Endothelial cell of umbilical vein (primary cell): Measurements from ENCODE around the gene EDAR. TPM values are rescaled to one million over a fixed set of nuclear protein-coding genes. Genes with fewer than 3 reads are reported as not detected.

ENCODE experiments used
- BruUV-seq: library from RNA; stranded (reverse); fragments of 400-500 nt; replicated peaks from 2 replicates; lab custom pipeline; 2021; lab: Mats Ljungman, UMichigan
- CTCF ChIA-PET: fragments of 300-600, 350-600 bp; sonication (Branson Sonifier 250); formaldehyde crosslinking; loops from one replicate; lab custom pipeline; 2021; ENCODE audit warnings: antibody characterized with exemption, inconsistent platforms; lab: Charles Lee
- POLR2A ChIA-PET: fragments of 300-600, 350-600 bp; sonication (Branson Sonifier 250); formaldehyde crosslinking; loops from one replicate; lab custom pipeline; 2021; ENCODE audit warnings: antibody characterized with exemption, inconsistent platforms; lab: Charles Lee
- DNase-seq: peaks from one replicate; pipeline ENCODE4 v3.0.0-alpha.2; 2011; ENCODE audit warnings: low read depth, low spot score
- FAIRE-seq: peaks from 2 replicates; lab custom pipeline; 2011; peaks lifted over from hg19 to GRCh38; lab: Jason Lieb, UNC
- H2AFZ ChIP-seq: 2 replicates; pipeline ENCODE4 v1.6.0; 2012; ENCODE audit warnings: low read depth, low read length, control low read depth, inconsistent platforms
- H3K27ac ChIP-seq: 2 replicates; pipeline ENCODE4 v1.5.1; 2011; ENCODE audit warnings: low read depth, mild to moderate bottlenecking, control low read depth, low read length, moderate library complexity; ENCODE audit not compliant: insufficient read depth
- H3K27me3 ChIP-seq, 2 experiments: 2 replicates each; pipeline versions ENCODE4 v1.6.0 to v1.6.1; 2011; ENCODE audit warnings: low read length in 2 of 2, mixed read lengths in 1 of 2; ENCODE audit not compliant: control insufficient read depth in 2 of 2, insufficient read depth in 2 of 2
- H3K36me3 ChIP-seq, 2 experiments: 2 replicates in 1 of 2; 3 replicates in 1 of 2; pipeline ENCODE4 v1.5.1; 2011; ENCODE audit warnings: low read length in 2 of 2, mild to moderate bottlenecking in 1 of 2, moderate library complexity in 1 of 2; ENCODE audit not compliant: control insufficient read depth in 2 of 2, insufficient read depth in 2 of 2; ENCODE audit errors: extremely low read depth in 1 of 2
- H3K4me1 ChIP-seq: 3 replicates; pipeline ENCODE4 v1.5.1; 2011; ENCODE audit warnings: mild to moderate bottlenecking, low read length; ENCODE audit not compliant: control insufficient read depth, insufficient read depth; ENCODE audit errors: extremely low read depth
- H3K4me2 ChIP-seq: 2 replicates; pipeline ENCODE4 v1.6.1; 2011; ENCODE audit warnings: low read length, control low read depth, mixed read lengths; ENCODE audit not compliant: insufficient read depth
- H3K4me3 ChIP-seq, 3 experiments: fragments of 200-600 bp in 1 of 3; sonication (generic), shearing (Covaris generic) in 1 of 3; replicated peaks in 1 of 3; 2 replicates each; pipeline ENCODE4 v1.5.1; 2011 to 2016; ENCODE audit warnings: control low read depth in 3 of 3, low read length in 3 of 3, mild to moderate bottlenecking in 2 of 3, inconsistent platforms in 1 of 3, low read depth in 1 of 3, moderate library complexity in 1 of 3; ENCODE audit not compliant: insufficient read depth in 1 of 3
- H3K79me2 ChIP-seq: 2 replicates; pipeline ENCODE4 v1.6.0; 2012; ENCODE audit warnings: low read length, inconsistent platforms; ENCODE audit not compliant: control insufficient read depth, insufficient read depth
- H3K9ac ChIP-seq: replicated peaks from 2 replicates; pipeline ENCODE3; 2011; ENCODE audit warnings: low read length, control low read depth; ENCODE audit not compliant: insufficient read depth; ENCODE audit errors: extremely low read depth
- H3K9me1 ChIP-seq: replicated peaks from 3 replicates; pipeline ENCODE4 v1.6.0; 2011; ENCODE audit warnings: mild to moderate bottlenecking, low read length; ENCODE audit not compliant: control insufficient read depth, insufficient read depth; ENCODE audit errors: extremely low read depth
- H3K9me3 ChIP-seq: replicated peaks from 2 replicates; pipeline ENCODE4 v1.5.1; 2012; ENCODE audit warnings: low read length, inconsistent platforms; ENCODE audit not compliant: control insufficient read depth, insufficient read depth
- H4K20me1 ChIP-seq: replicated peaks from 2 replicates; pipeline ENCODE3; 2011; ENCODE audit warnings: mild to moderate bottlenecking, low read length; ENCODE audit not compliant: control insufficient read depth, insufficient read depth; ENCODE audit errors: extremely low read depth
- CTCF ChIP-seq, 2 donors: IDR thresholded peaks; 1 replicate in 1 of 2; 2 replicates in 1 of 2; pipeline ENCODE4 v1.5.1; 2011; ENCODE audit warnings: low read length in 2 of 2, mild to moderate bottlenecking in 2 of 2, moderate library complexity in 2 of 2, control low read depth in 1 of 2, inconsistent platforms in 1 of 2, low read depth in 1 of 2; ENCODE audit not compliant: insufficient read depth in 1 of 2; ENCODE audit errors: extremely low read depth in 1 of 2
- EZH2 ChIP-seq: IDR thresholded peaks from 2 replicates; pipeline ENCODE4 v1.6.1; 2012; ENCODE audit warnings: borderline replicate concordance, low read depth, mild to moderate bottlenecking, moderate library complexity, low read length, inconsistent platforms; ENCODE audit not compliant: severe bottlenecking
- FOS ChIP-seq: IDR thresholded peaks from 2 replicates; pipeline ENCODE4 v1.6.1; 2011; ENCODE audit warnings: mild to moderate bottlenecking, low read length, moderate library complexity, borderline replicate concordance; ENCODE audit not compliant: insufficient read depth
- GATA2 ChIP-seq: IDR thresholded peaks from 2 replicates; pipeline ENCODE4 v1.7.0; 2011; ENCODE audit warnings: low read depth, mild to moderate bottlenecking, moderate library complexity, mixed read lengths, low read length; ENCODE audit not compliant: insufficient read length, insufficient read depth
- JUN ChIP-seq: IDR thresholded peaks from 2 replicates; pipeline ENCODE4 v1.6.1; 2011; ENCODE audit warnings: borderline replicate concordance, low read depth; ENCODE audit not compliant: insufficient read length, insufficient read depth
- MYC ChIP-seq: IDR thresholded peaks from one replicate; pipeline ENCODE4 v1.6.1; 2011; ENCODE audit warnings: mild to moderate bottlenecking, low read depth, low read length
- POLR2A ChIP-seq: IDR thresholded peaks from 2 replicates; pipeline ENCODE4 v1.6.1; 2012; ENCODE audit warnings: low read depth, mild to moderate bottlenecking, control low read depth, low read length
- POLR2AphosphoS5 ChIP-seq: IDR thresholded peaks from 2 replicates; pipeline ENCODE4 v1.6.1; 2012; ENCODE audit warnings: low read depth, mild to moderate bottlenecking, control low read depth, low read length, moderate library complexity; ENCODE audit not compliant: insufficient read depth
- dilution Hi-C: fragments of 300-500 bp; cut with MboI; formaldehyde crosslinking; loops from one replicate; pipeline ENCODE4 v1.15.0; 2019; ENCODE audit warnings: low sequenced_read_pairs; ENCODE audit not compliant: extremely low pct_ligation_motif_present
- intact Hi-C: fragments of 100-400 bp; cut with micrococcal nuclease; formaldehyde crosslinking; loops from one replicate; pipeline ENCODE4 v1.10.0; 2022
- polyA plus RNA-seq, 4 experiments: library from polyadenylated mRNA; depleted of rRNA in 3 of 4; stranded (reverse) in 3 of 4; unstranded in 1 of 4; fragments of >200 nt; gene quantifications; 2 replicates each; pipeline versions ENCODE4 v1.2.1 to v1.2.3, GENCODE V29; 2011 to 2012; ENCODE audit warnings: missing spikeins in 1 of 4
- total RNA-seq: library from RNA; stranded (reverse); gene quantifications from 2 replicates; pipeline ENCODE4 v1.2.3, GENCODE V29; 2021
- TF ChIP-seq, protein P1 (sequence below): IDR thresholded peaks from 2 replicates; pipeline ENCODE4 v1.6.1; 2011; ENCODE audit not compliant: insufficient read depth, insufficient read length

The EDAR gene
- total and polyA plus RNA-seq, 2 donors (not counting 3 experiments of a cell fraction or from before 2014, with no cell fraction given), result not detected

DNA sequence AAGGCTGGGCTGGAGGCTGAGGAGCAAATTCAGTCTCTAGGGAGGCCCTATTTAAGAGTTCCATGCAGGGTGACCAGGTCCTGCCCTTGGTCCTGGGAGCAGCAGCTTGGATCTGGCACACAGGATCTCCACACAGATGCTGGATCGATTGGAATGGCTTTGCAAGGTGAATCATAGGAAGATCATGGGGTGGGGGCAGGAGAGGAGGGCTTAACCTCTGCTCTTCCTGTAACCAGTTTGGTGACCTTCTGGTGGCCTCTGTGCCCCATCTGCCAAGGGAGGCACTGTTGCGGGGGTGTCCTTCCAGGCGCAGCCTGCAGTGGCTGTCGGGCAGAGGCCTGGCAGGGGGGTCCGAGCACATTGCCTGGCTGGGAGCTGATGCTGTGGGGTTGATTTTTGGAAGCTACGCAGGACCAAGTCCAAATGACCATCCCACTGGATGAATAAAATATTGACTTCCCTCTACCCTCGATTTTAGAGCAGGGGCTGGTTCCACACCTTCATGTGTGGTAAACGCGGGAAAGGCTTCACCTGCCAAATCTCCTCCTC, 79.7 kb downstream of the EDAR start:
- TF ChIP-seq EZH2, result no peak
- TF ChIP-seq MYC, result no peak
- no peak for TF ChIP-seq JUN
- no peak for TF ChIP-seq POLR2A
- TF ChIP-seq, protein P1, sequence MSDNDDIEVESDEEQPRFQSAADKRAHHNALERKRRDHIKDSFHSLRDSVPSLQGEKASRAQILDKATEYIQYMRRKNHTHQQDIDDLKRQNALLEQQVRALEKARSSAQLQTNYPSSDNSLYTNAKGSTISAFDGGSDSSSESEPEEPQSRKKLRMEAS, result no peak
- no peak for TF ChIP-seq POLR2AphosphoS5
- TF ChIP-seq FOS, result no peak
- no peak for TF ChIP-seq GATA2
- TF ChIP-seq CTCF (IDR thresholded peaks at IDR 0.05; ENCODE audit: extremely low read depth in 1 of 2, insufficient read depth in 1 of 2, low read depth in 1 of 2, low read length in 2 of 2), result no peak
- ChIA-PET POLR2A (no interaction called here), CTCF (no interaction called here)
- Histone ChIP-seq H3K36me3 (no peaks in the 10 kb centered on the region), H3K79me2 (no peaks in the 10 kb centered on the region), H3K27me3 (peaks cover 2 to 3% of the 10 kb centered on the region in 2 experiments), H3K9me1 (no peaks in the 10 kb centered on the region), H3K9me3 (no peaks in the 10 kb centered on the region), H4K20me1 (no peaks in the 10 kb centered on the region), H3K4me3 (no peak overlapping the region), H3K4me1 (no peaks in the 10 kb centered on the region), H3K4me2 (no peak overlapping the region), H3K27ac (no peak overlapping the region), H3K9ac (no peak overlapping the region), H2AFZ (no peak overlapping the region)
- DNase-seq (no peak), FAIRE-seq (no peak)
- BruUV-seq, result no TSS peak
- intact Hi-C loops, result no loop called here
- dilution Hi-C loops, result no loop called here
